ENCODE measurements around the gene MAP3K6.
"Not testable (repeated sequence)": the region's sequence is repeated elsewhere in the genome, so short reads cannot be mapped to it uniquely, and the experiment has no call there.

The MAP3K6 gene

DNA sequence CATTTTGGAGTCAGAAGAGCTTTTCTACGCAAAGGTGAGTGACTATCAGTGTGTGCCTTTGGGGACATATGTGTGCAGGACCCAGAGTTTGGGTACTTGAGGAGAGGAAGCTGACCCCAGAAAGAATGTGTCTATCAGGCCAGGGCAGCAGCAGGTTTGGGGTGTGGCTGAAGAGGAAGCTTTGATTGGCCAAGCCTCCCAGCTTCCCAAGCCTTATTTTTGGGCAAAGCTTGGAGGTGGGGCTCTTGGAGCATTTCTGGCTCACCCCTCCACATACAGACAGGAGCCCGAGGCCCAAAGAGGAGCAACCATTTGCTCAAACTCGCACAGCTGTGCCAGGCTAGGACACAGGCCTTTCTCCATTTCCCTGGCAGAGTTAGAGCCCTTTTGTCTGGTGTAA, 30.3 kb upstream of the MAP3K6 start:
- no peak for DNase-seq

DNA sequence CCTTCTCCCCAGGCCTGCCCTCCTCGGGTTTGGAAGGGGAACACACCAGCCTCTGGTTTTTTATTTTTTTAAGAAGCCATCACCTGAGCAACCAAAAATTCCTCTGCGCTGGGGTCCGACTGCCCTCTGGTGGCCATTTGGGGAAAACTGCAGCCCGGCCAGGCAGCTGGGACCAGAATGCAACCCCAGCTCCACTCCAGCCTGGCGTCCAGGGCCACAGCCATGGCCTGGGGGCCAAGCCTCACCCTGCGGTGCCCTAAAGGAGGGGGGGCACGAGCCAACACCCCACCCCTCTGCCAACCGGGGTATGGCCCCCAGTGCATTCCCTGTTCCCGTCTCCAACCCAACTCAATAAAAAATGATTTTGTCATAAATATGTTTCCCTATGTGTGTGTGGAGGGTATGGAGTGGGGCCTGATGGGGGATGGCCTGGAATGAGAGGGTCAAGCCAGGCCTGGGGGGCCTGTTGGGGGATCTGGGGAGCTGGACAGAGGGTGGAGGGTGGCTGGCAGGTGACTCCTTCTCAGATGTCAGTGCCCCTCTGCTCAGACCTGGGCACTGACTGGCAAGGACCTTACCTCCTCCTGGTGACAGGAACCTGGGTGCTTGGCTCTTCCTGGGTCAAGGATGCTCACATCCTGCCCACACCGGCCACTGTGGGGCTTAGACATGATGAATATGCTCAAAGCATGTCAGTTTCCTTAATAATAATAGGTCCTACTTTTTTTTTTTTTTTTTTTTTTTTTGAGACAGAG, 28.9 kb upstream of the MAP3K6 start:
- DNase-seq = peak; percentile 52

DNA sequence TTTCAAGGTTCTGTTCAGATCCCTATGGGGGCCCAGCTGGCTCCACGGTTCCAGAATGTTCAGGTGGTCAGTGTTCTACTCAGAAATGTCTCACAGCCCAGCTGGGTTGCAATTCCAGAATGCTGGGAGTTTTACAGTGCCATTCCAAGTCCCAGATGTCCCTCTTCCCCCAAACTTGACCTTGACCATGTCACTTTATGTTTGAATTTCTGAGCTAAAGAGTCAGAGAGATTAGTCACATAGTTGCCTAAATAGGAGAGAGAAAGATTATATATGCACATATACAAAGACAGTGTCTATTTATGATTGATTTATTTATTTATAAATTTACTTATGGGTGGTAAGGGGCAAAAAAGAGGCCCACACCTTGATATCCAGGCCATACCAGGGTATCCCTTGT, 28.2 kb upstream of the MAP3K6 start:
- no peak for DNase-seq

DNA sequence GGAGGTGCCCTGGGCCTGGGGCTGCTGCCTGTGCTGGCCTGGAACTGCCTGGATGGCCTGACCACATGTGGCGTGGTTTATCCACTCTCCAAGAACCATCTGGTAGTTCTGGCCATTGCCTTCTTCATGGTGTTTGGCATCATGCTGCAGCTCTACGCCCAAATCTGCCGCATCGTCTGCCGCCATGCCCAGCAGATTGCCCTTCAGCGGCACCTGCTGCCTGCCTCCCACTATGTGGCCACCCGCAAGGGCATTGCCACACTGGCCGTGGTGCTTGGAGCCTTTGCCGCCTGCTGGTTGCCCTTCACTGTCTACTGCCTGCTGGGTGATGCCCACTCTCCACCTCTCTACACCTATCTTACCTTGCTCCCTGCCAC, 27.5 kb upstream of the MAP3K6 start:
- DNase-seq = no peak

DNA sequence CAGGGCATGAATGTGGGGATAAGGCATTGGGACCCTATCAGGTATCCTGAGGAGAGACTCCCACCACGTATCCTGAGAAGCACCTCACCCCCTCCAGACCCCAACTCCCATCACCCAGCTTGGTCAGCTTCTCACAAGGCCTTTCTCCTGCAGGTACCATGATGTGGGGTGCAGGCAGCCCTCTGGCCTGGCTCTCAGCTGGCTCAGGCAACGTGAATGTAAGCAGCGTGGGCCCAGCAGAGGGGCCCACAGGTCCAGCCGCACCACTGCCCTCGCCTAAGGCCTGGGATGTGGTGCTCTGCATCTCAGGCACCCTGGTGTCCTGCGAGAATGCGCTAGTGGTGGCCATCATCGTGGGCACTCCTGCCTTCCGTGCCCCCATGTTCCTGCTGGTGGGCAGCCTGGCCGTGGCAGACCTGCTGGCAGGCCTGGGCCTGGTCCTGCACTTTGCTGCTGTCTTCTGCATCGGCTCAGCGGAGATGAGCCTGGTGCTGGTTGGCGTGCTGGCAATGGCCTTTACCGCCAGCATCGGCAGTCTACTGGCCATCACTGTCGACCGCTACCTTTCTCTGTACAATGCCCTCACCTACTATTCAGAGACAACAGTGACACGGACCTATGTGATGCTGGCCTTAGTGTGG, 27.0 kb upstream of the MAP3K6 start:
- no peak for DNase-seq

DNA sequence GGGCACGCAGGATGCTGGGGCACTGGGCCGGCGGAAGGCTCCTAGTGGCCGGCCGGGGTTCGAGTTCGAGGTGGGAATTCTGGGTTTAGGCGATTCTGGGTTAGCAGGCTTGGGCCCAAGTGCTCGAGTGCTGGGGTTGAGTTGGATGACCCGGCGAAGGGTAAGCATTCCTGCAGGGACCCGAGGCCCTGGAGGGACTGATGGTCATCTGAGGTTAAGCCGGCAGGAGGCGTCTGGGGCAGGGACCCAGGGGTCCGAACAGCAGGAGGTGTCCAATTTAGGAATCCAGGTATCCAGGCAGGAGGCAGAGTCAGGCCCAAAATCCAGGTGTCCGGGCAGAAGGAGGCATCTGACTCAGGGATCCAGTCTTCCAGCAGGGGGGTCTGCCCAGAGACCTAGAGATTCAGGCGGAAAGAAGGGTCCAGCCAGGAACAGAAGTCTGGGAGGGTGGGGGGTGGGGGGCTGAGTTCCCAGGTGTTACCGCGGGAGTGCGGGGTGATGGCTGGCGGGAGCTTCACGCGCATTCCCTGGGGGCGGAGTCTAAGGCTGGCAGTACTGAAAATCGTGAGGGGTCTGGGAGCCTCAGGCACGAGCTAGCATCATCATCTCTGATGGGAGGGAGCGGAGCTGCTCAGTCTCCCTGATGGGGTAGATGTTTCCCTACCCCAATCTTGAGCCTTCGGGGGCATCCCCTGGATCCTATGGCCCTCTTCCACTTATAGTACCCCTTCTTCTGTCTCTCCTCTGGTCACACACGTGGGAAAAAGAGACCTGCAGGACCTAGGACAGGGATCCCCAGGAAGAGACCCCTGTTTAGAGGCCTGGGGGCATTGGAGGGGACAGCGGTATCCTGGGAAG, 26.2 kb upstream of the MAP3K6 start:
- no peak for DNase-seq

DNA sequence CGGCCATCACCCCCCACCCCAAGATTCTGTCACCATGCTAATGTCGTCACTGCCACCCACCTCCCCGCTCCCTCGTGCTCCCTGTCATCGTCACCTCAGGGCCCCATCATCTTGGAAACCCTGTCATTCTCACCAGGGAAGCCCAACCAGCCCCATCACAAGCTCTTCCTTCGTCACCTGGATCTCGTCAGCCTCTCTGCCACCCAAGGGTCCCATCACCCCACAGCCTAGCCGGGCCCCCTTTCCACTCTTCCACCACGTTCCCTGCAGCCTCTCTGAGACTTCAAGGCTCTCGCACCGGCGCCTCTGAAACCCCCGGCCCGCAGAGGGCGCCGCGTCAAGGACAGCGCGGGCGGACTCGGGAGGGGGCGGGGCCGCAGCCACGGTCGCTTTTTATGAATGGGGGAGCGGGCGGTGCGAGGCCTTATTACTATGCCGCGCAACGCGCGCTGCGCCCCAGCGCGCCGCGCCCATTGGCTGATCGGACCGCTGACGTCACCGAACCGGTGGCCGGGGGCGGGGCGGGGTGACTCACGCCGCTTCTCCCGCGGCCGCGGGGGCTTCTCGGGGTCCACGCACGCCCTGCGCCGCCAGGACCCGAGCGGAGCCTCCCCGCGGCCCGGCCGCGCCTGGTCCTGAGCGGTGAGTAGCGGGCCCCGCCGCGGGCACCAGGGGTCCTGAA, 25.5 kb upstream of the MAP3K6 start, which contains the start of gene GPR3:
GPR3 (plus strand) TSS at position 527 of the 682 bp plus-strand sequence. CDS start 1,177 bp downstream, outside the sequence.
- peak; percentile 92 for DNase-seq

DNA sequence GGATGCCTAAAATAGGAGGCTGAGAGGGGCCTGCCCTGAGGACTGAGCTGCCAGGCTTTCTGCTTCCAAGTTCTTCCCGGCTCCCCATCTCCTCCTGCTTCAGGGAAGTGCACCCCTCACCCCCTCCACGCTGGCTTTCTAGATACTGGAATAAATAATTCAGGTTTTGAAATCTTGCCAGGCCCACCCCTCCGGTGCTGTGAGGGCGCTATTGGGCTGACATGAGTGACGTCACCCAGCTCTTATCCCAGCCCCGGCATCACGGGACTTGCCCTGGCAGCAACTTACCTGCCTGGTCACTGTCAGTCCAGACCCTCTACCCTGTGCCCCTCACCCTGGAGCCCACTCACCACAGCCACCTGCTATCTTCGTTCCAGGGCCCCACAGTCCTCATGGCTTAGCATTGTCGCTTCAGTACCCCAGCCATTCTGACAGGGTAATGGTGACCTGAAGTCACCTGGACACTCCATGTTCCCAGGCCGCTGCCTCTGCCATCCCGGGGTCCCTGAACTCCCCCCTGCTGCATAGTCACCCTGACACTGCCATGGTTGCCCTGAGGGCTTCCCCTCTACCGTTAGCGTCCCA, 24.8 kb upstream of the MAP3K6 start:
- DNase-seq = peak; percentile 48

DNA sequence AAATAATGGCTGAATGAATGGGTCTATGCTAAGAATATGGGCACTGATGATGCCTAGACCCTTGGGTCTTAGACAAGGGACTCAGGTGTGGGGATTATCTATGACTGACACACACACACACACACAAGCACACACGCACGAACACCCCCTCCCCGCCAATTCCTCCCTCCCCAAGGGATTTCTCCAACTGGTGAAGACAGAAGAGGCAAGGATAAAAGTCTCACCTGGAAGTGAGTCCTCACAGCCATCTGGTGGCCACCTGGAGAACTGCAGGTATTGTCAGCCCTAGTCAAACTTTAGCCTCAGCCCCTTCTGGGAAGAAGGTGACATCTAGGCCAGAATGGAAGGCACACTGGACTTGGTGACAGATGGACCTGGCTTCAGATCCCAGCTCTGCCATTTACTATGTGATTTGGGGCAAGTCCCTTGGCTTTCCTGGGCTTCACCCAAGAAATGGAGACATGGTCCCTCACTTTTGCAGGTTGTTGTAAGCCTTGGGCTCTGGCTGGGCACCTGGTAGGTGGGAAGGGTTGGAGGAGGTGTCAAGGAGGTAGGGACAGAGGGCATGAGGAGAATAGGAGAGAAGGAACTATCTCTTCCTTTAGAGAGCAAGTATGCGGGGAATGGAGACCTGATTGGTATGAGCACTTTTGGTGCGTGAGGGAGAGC, 21.7 kb upstream of the MAP3K6 start:
- peak; percentile 41 for DNase-seq

DNA sequence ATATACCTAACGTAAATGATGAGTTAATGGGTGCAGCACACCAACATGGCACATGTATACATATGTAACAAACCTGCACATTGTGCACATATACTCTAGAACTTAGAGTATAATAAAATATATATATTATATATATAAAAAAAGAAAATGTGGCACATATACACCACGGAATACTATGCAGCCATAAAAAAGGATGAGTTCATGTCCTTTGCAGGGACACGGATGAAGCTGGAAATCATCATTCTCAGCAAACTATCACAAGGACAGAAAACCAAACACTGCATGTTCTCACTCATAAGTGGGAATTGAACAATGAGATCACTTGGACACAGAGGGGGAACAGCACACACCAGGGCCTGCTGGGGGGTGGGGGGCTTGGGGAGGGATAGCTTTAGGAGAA, 18.0 kb upstream of the MAP3K6 start:
- DNase-seq = not testable (repeated sequence)

DNA sequence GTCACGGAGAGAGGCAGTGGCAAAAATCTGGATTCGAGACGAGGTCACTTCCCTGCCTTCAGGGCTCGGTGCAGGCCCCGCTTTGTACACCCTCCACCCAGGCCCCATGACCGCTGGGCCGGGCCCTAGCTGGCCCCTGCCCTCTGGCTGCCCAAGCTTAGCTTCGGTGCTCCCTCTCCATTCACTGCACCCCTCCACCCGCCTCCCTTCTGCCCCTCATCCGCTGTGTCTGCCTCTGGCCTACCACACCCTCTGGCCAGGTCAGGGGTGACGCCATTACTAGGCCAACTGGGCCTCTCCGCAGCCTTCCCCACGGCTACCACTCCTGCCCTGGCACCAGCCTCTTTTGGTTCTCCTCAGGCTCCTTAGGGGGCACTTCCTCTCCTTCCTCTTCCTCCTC, 16.9 kb upstream of the MAP3K6 start:
- no peak for DNase-seq

DNA sequence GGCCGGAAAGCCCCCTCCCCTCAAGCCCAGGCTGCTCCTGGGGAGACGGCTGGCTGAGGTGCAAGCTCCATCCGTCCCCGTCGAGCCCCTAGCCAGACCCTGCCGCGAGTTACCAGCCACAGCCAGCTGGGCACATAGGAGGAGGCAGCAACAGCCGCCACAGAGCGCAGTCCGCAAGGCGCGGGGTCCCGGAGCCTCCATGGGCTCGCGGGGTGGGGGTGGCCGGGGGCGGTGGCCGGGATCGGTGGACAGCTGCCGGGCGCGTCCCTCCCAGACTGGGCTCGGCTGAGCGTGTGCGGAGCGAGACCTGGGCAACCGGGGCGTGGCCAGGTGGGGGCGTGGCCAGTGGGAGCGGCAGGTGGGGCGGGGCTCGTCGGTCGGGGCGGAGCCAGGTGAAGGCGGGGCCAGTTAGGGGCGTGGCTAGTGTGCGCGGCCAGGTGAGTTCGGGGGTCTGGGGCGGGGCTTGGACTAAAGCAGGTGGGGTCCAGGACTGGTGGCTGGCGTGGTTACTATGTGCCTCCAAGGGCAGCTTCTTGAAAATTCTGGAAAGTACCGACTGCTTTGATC, 16.4 kb upstream of the MAP3K6 start, which contains the start of gene CD164L2:
CD164L2 (minus strand) TSS at position 295 of the 567 bp plus-strand sequence; CDS start at position 201, 94 bp downstream.
- no peak for DNase-seq

DNA sequence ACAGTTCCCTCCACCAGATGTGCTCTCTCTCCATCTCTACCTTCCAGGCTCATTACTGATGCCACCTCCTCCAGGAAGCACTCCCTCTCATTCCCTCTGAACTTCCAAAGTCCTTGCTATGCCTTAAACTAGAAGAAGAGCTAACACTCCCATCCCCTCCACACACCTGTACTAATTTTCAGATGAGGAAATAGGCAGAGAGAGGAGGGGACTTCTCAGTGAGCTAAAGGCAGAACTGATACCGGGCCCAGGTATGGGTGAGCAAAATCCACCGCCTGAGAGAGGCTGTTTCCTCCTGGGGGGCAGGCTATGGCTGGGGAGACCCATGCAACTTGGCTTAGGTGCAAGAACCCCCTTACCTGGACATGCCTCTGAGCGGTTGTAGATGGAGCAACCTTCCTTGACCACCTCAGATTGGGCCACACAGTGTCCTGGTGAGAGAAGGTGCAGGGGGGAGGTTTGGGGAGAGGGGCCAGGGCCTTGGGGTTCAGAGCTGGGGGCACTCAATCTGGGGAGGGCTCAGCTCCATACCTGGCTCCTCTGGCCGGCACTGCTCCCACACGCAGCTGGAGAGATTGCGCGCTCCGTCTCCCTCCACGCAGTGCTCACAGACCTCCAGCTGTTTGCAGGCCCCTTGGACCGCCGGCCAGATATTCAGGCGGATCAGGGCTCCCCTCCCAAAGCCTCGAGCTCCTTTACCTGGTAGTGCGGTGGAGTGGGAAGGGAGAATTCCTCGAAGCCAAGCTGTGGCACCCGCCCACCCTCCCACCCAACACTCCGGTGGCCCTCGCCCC, 15.4 kb upstream of the MAP3K6 start:
- no peak for DNase-seq

DNA sequence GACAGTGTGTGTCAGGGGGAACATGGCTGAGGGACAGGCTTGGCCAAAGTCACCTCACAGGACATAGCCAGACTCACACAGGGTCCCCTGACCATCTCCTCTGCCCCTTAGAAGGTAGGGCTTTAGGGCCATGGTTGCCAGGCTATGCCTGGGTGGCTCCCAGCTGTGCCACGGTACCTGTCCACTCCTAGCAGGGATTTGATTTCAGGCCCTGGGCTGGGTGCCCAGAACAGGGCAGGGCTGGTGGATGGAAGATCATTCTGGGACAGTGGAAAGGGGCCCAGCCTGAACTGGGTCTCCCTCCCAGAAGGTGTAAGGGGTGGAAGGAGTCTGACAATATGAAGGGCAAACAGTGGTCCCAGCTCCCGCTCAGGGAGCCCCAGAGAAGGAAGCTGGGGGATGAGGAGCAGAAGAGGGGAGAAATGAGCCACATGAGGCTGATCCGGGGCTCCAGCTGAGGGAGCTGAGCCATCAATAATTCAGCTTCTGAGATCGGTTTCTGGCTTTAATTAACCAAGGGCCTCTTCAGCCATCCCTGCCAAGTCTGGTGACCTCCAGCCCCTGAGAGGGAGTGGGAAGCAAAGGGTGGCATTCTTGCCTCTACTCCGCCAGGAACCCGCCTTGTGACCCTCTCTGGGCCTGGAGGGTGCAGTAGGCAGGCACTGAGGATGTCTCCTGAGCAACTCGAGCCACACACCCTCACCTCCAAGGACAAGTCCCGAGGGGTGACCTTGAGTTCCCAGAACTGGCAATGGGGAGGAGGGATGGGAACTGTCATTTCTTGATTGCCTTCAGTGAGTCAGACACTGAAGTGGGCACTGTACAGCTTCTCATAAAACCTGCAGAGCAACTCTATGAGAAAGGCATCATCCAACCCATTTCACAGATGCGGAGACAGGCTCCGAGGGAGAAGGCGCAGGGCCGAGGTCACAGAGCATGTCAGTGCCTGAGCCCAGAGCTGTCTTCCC, 14.3 kb upstream of the MAP3K6 start:
- no peak for DNase-seq

DNA sequence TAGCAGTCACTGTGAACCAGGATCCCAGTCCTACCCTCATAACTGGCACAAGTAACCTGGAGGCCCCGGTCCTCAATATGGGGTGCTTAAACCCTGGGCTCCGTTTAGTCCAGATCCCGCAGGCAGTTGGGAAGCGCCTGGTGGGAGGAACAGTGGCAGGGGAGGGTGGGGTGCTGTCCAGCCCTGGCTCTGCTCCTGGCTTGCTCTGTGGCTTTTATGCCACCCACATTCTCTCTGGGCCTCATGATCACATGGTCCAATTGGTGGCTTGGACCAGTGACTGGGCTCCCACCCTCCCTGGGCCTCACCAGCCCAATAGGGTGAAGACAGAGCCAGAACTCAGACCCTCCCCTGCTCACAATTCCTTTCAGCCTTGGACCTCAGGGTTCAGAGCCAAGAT, 13.5 kb upstream of the MAP3K6 start:
- DNase-seq = no peak

DNA sequence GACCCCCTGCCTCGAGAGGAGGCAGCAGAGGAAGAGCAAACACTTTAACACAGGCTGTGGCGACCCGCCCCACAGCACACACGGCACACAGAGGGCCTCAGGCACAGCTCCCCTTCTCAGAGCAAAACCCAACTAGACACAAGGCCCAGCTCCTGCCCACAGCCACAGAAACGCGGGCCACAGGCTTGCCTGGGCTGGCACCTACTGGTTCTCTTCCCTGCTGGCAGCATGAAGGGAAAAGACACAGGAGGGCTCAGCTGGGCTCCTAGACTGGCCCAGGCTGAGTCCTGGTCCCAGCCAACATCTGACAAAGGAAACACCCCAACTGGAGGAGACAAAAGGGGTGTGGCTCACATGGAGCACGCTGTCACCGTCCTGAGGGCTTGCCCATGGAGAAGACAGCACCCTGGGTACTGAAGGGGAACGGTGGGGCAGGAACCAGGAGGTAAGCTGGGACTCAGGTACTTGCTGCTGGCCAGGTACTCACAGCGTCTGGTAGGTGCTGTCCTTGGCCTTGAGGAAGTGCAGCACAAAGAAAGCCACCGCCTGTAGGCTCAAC, 12.9 kb upstream of the MAP3K6 start:
- DNase-seq = no peak

DNA sequence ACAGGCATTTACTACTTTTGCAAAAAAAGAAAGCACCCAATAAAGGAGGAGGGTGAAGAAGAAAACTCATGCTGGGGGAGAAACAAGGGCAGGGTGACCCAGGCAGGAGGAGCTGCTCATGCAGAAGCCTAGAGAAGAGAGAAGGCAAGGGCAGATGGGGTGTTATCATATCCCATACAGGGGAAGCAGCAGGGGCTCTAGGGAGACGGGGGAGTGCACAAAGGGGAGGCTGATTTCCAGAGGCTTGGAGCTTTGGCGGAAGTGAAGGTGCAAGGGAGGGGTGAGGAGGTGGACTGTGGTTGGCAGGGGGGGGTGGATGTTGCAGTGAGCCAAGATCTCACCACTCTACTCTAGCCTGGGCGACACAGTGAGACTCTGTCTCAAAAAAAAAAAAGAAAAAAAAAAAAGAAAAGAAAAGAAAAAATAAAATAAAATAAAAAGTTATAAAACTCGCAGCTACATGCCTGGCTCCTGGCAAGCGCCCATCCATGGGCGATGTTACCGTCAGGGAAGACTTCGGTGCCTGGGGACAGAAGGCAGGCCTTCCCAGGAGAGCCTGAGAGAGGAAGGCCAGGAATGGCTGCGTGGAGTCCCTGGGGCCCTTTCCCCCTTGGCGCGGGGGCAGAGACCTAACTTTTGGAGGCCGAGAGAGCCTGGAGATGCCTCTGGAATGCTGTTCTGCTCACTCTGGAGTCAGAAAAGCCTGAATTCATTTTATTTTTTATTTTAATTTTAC, 11.2 kb upstream of the MAP3K6 start:
- DNase-seq = no peak

DNA sequence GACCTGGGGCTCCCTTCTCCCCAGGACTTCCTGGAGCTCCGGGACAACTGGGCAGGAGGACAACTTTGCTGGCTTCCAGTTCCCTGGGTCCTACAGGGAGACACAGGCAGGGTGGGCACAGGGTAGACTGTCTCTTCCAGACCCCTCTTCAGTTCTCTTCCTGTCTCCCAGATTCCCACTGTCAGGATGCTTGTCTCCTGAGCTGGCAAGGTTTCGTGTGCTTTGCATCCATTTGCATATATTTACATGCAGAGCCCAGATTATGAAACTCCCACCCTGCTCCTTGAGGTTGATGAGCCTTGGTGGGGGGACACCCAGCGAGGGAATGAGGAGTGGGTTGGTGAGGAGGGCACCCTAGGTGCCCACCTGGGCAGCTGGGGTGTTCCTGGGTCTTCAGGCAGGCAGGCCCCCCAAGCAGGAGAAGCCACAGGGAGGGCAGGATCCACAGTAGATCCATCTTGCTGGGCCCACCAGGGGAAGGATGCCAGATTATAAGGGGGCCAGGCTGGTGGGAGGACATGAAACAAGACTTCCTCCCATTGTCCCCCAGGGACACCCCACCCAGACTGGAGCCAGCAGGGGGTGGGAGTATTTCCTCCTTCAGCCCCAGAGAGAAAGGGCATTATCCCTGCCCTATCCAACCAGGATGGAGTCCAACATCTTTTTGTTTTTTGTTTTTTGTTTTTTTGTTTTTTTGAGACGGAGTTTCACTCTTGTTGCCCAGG, 7.8 kb upstream of the MAP3K6 start, which contains the start of gene FCN3:
FCN3 (minus strand) TSS at position 463 of the 725 bp plus-strand sequence; CDS start at position 457, 6 bp downstream.
- DNase-seq = no peak
